Hepatocyte (in vitro differentiated cells): ENCODE results near the gene NFYC. TPM values are rescaled to one million over a fixed set of nuclear protein-coding genes. Genes with fewer than 3 reads are reported as not detected.
A peak's percentile ranks its signal among the peaks of the same experiment; 100 is the strongest.

Experiments
- DNase-seq: peaks from one replicate; pipeline ENCODE4 v3.0.0-alpha.2; 2016; ENCODE audit warnings: low spot score
- H2AFZ ChIP-seq: fragments of 200-600 bp; sonication (generic); 2 replicates; pipeline ENCODE4 v1.6.0; 2016; ENCODE audit warnings: antibody characterized with exemption, mild to moderate bottlenecking
- H3K27ac ChIP-seq: fragments of 200-600 bp; sonication (generic); 2 replicates; pipeline ENCODE4 v1.5.1; 2016; ENCODE audit warnings: mild to moderate bottlenecking
- H3K27me3 ChIP-seq: fragments of 200-600 bp; sonication (generic); 2 replicates; pipeline ENCODE4 v1.6.1; 2016
- H3K36me3 ChIP-seq: fragments of 200-600 bp; sonication (generic); replicated peaks from 2 replicates; pipeline ENCODE4 v1.5.1; 2016; ENCODE audit warnings: low read depth; ENCODE audit not compliant: insufficient read depth
- H3K4me1 ChIP-seq: fragments of 200-600 bp; sonication (generic); 2 replicates; pipeline ENCODE4 v1.5.1; 2016; ENCODE audit warnings: mild to moderate bottlenecking, moderate library complexity; ENCODE audit not compliant: insufficient read depth
- H3K4me2 ChIP-seq: fragments of 200-600 bp; sonication (generic); 2 replicates; pipeline ENCODE4 v1.6.0; 2016
- H3K4me3 ChIP-seq: fragments of 200-600 bp; sonication (generic); 2 replicates; pipeline ENCODE4 v1.5.1; 2016; ENCODE audit warnings: mild to moderate bottlenecking
- H3K79me2 ChIP-seq: fragments of 200-600 bp; sonication (generic); 2 replicates; pipeline ENCODE4 v1.6.0; 2017; ENCODE audit warnings: mild to moderate bottlenecking
- H3K9me2 ChIP-seq: fragments of 200-600 bp; sonication (generic); replicated peaks from 2 replicates; pipeline ENCODE4 v1.6.0; 2017; ENCODE audit warnings: mild to moderate bottlenecking; ENCODE audit not compliant: insufficient read depth
- H3K9me3 ChIP-seq: fragments of 200-600 bp; sonication (generic); 2 replicates; pipeline ENCODE4 v1.5.1; 2016; ENCODE audit warnings: low read depth, mild to moderate bottlenecking
- H4K20me1 ChIP-seq: fragments of 200-600 bp; sonication (generic); 2 replicates; pipeline ENCODE4 v1.6.0; 2016; ENCODE audit warnings: mild to moderate bottlenecking; ENCODE audit not compliant: insufficient read depth, poor library complexity, severe bottlenecking
- EZH2 ChIP-seq: fragments of 200-600 bp; sonication (generic); IDR thresholded peaks from 2 replicates; pipeline ENCODE4 v1.6.1; 2016; ENCODE audit warnings: antibody characterized with exemption, mild to moderate bottlenecking, borderline replicate concordance
- EZH2phosphoT487 ChIP-seq: fragments of 200-600 bp; sonication (generic); IDR thresholded peaks from one replicate; pipeline ENCODE4 v1.6.1; 2018; ENCODE audit warnings: antibody characterized with exemption, mild to moderate bottlenecking, low read depth, moderate library complexity; ENCODE audit not compliant: unreplicated experiment, severe bottlenecking
- WGBS: methylation state at CpG from one replicate; pipeline ENCODE4 v1.1.6; 2016; ENCODE audit warnings: low lambda C conversion rate; ENCODE audit errors: missing lambda C conversion rate; 5-methylcytosine and 5-hydroxymethylcytosine counted together
- polyA plus RNA-seq: library from polyadenylated mRNA; unstranded; fragments of >200 nt; fragmentation: Nextera tagmentation; extraction: Ambion mirVana; gene quantifications from 2 replicates; pipeline ENCODE4 v1.2.1, GENCODE V29; 2016
- total RNA-seq: library from RNA; depleted of rRNA; stranded (reverse); fragments of >200 nt; gene quantifications from 2 replicates; pipeline ENCODE4 v1.2.3, GENCODE V29; 2014
- TF ChIP-seq, protein P1 (sequence below): fragments of 200-600 bp; sonication (generic); IDR thresholded peaks from 2 replicates; pipeline ENCODE4 v1.5.1; 2016; ENCODE audit warnings: antibody characterized with exemption, mild to moderate bottlenecking; ENCODE audit not compliant: poor library complexity

Gene NFYC
- total and polyA plus RNA-seq, 2 experiments from 2014 or later: 44.1 to 52.5 TPM

DNA sequence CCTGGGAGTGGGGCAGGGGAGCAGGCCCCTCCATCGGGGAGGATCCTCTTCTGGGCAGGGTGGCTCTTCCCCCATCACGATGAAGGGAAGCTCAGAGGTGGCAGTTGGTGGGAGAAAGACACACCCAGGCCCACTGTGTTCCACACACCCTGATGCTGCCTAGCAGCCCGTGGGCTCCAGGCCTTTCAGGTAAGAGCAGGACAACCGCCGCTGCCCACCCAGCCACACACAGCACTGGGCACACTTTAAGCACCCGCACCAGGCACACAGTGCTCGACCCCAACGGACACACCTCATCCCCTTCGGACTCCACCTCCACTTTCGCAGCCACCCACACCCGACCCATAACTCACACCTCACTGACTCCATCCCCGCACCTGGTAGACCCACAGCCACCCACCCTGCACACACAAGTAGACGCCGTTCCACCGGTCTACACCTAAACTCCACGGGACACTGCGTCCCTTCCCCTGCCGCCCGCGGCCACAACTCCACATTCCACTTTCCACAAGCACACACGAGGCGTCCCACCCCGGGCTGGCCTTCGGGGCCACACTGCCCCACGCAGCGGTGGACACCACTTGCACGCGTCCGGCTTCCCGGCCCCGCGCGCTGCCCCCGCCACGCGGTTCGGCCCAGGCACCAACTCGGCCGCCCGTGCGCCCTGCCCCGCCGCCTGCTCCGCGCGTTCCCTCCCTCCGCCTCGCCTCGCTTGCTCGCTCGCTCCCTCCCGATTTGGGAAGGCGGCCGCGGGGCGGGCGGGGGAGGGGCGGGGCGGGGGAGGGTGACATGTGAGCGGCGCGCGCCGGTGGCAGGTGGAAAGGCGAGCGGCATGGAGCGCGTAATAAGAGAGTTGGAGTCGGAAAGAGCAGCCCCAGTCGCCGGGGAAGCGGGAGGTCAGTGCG, 91.7 kb downstream of the NFYC start, which contains the start of gene KCNQ4:
Gene KCNQ4 (plus strand): TSS at position 787 of the 905 bp plus-strand sequence. CDS start 307 bp downstream, outside the sequence.
- H3K27ac ChIP-seq: no peak within 1 kb of the TSS

DNA sequence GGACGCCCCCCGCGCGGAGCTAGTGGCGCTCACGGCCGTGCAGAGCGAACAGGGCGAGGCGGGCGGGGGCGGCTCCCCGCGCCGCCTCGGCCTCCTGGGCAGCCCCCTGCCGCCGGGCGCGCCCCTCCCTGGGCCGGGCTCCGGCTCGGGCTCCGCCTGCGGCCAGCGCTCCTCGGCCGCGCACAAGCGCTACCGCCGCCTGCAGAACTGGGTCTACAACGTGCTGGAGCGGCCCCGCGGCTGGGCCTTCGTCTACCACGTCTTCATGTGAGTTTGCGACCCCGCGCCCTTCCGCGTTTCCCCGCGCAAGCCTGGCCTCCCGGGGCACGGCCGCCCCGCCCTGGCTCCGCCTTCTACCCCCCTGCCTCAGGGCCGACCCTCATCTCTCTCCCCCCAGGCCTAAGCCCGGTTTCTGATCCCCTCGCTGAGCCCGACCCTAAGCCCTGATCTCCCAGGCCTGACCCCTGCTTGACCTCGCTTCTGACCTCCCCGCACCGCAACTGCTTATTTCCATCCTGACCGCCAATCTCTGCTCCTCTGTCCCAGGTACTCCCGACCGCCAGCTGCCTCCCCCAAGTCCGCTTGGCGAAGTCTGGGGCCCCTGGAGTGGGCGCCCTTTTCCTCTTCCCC, 92.8 kb downstream of the NFYC start:
- peak; percentile 42 for DNase-seq
- no peak overlapping the region for H2AFZ ChIP-seq
- H3K36me3 ChIP-seq: no peaks in the 10 kb centered on the region
- no peak overlapping the region for H3K27ac ChIP-seq
- peaks cover 29% of the 10 kb centered on the region for H3K27me3 ChIP-seq
- TF ChIP-seq EZH2 (no peak), EZH2phosphoT487 (no peak)
- TF ChIP-seq, protein P1, sequence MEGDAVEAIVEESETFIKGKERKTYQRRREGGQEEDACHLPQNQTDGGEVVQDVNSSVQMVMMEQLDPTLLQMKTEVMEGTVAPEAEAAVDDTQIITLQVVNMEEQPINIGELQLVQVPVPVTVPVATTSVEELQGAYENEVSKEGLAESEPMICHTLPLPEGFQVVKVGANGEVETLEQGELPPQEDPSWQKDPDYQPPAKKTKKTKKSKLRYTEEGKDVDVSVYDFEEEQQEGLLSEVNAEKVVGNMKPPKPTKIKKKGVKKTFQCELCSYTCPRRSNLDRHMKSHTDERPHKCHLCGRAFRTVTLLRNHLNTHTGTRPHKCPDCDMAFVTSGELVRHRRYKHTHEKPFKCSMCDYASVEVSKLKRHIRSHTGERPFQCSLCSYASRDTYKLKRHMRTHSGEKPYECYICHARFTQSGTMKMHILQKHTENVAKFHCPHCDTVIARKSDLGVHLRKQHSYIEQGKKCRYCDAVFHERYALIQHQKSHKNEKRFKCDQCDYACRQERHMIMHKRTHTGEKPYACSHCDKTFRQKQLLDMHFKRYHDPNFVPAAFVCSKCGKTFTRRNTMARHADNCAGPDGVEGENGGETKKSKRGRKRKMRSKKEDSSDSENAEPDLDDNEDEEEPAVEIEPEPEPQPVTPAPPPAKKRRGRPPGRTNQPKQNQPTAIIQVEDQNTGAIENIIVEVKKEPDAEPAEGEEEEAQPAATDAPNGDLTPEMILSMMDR: no peak
- peaks cover 13% of the 10 kb centered on the region for H3K4me1 ChIP-seq
- no peak overlapping the region for H3K4me3 ChIP-seq
- H4K20me1 ChIP-seq: no peaks in the 10 kb centered on the region
- H3K9me2 ChIP-seq: no peaks in the 10 kb centered on the region
- no peaks in the 10 kb centered on the region for H3K79me2 ChIP-seq
- no peaks in the 10 kb centered on the region for H3K9me3 ChIP-seq
- WGBS: 48% methylated on average over 20 of the region's 63 CpGs
- peak overlapping the region; percentile 83 for H3K4me2 ChIP-seq

More for the DNA sequence above, 91.7 kb downstream of the NFYC start, which contains the start of gene KCNQ4:
- H3K4me2 ChIP-seq: peak within 1 kb of the TSS; percentile 94
- WGBS: 11% methylated on average over 17 of the region's 73 CpGs
- no peak within 1 kb of the TSS for H2AFZ ChIP-seq
- DNase-seq: peak; percentile 59
- no peak within 1 kb of the TSS for H3K4me3 ChIP-seq
- TF ChIP-seq EZH2: peak; percentile 44
- TF ChIP-seq, protein P1: no peak
- no peaks in the 10 kb centered on the region for H3K9me3 ChIP-seq
- H3K9me2 ChIP-seq: no peaks in the 10 kb centered on the region
- no peaks in the 10 kb centered on the region for H4K20me1 ChIP-seq
- peaks cover 13% of the 10 kb centered on the region for H3K4me1 ChIP-seq
- H3K36me3 ChIP-seq: no peaks in the 10 kb centered on the region
- no peaks in the 10 kb centered on the region for H3K79me2 ChIP-seq
- H3K27me3 ChIP-seq: peaks cover 29% of the 10 kb centered on the region

- no peak overlapping the region for H3K4me2 ChIP-seq
Observed at GRCh38 chr1:40784771-40785151, 93.3 kb downstream of the NFYC start.

More at GRCh38 chr1:40784771-40785151, 93.3 kb downstream of the NFYC start:
- H4K20me1 ChIP-seq: no peaks in the 10 kb centered on the region
- TF ChIP-seq, protein P1: no peak
- TF ChIP-seq EZH2: no peak
- TF ChIP-seq EZH2phosphoT487: no peak
- DNase-seq: no peak
- no peaks in the 10 kb centered on the region for H3K9me3 ChIP-seq
- WGBS: 94% methylated on average over 10 of the region's 10 CpGs
- peaks cover 13% of the 10 kb centered on the region for H3K4me1 ChIP-seq
- H3K79me2 ChIP-seq: no peaks in the 10 kb centered on the region
- no peak overlapping the region for H3K27ac ChIP-seq
- H3K36me3 ChIP-seq: no peaks in the 10 kb centered on the region
- peaks cover 29% of the 10 kb centered on the region for H3K27me3 ChIP-seq
- H3K9me2 ChIP-seq: no peaks in the 10 kb centered on the region
- no peak overlapping the region for H3K4me3 ChIP-seq
- H2AFZ ChIP-seq: no peak overlapping the region
